Endothelial cell (in vitro differentiated cells): ENCODE results near the gene TMBIM4. TPM values are rescaled to one million over a fixed set of nuclear protein-coding genes. Genes with fewer than 3 reads are reported as not detected.

ENCODE experiments used
- DNase-seq: peaks from one replicate; pipeline ENCODE4 v3.0.0; 2021; ENCODE audit warnings: low spot score
- H3K27ac Mint-ChIP-seq: one replicate; pipeline ENCODE4 v1.8.0; 2021; ENCODE audit warnings: mixed read lengths, inconsistent platforms; ENCODE audit not compliant: unreplicated experiment
- H3K27me3 Mint-ChIP-seq: one replicate; pipeline ENCODE4 v1.8.0; 2021; ENCODE audit warnings: mild to moderate bottlenecking, moderate library complexity, mixed read lengths, inconsistent platforms; ENCODE audit not compliant: unreplicated experiment
- H3K36me3 Mint-ChIP-seq: one replicate; pipeline ENCODE4 v1.8.0; 2021; ENCODE audit warnings: mild to moderate bottlenecking, low read depth, mixed read lengths, inconsistent platforms; ENCODE audit not compliant: unreplicated experiment
- H3K4me1 Mint-ChIP-seq: one replicate; pipeline ENCODE4 v1.8.0; 2021; ENCODE audit warnings: mild to moderate bottlenecking, mixed read lengths, inconsistent platforms; ENCODE audit not compliant: unreplicated experiment
- H3K4me3 Mint-ChIP-seq: one replicate; pipeline ENCODE4 v1.8.0; 2021; ENCODE audit warnings: mild to moderate bottlenecking, mixed read lengths, inconsistent platforms; ENCODE audit not compliant: unreplicated experiment
- H3K9me3 Mint-ChIP-seq: one replicate; pipeline ENCODE4 v1.8.0; 2021; ENCODE audit warnings: mixed read lengths, inconsistent platforms; ENCODE audit not compliant: unreplicated experiment
- total RNA-seq: library from RNA; stranded (reverse); fragmentation: NEBNext Ultra II Directional; extraction: Animal tissue kit (Norgen Biotek cat#: 25700); gene quantifications from one replicate; pipeline ENCODE4 v1.2.1, GENCODE V29; 2021; ENCODE audit not compliant: unreplicated experiment
- TF ChIP-seq, protein P1 (sequence below): fragments of 200-600 bp; sonication (generic); IDR thresholded peaks from one replicate; pipeline ENCODE4 v1.5.0; 2021; ENCODE audit warnings: antibody characterized with exemption; ENCODE audit not compliant: unreplicated experiment

TMBIM4 gene
- total RNA-seq, 1 donor from 2014 or later: 52.5 TPM

- Mint-ChIP-seq H3K9me3 (peaks cover 6% of the 10 kb centered on the region), H3K4me1 (peaks cover 17% of the 10 kb centered on the region), H3K4me3 (no peak overlapping the region), H3K27me3 (no peaks in the 10 kb centered on the region), H3K27ac (no peak overlapping the region), H3K36me3 (peaks cover 3% of the 10 kb centered on the region)
- TF ChIP-seq, protein P1, sequence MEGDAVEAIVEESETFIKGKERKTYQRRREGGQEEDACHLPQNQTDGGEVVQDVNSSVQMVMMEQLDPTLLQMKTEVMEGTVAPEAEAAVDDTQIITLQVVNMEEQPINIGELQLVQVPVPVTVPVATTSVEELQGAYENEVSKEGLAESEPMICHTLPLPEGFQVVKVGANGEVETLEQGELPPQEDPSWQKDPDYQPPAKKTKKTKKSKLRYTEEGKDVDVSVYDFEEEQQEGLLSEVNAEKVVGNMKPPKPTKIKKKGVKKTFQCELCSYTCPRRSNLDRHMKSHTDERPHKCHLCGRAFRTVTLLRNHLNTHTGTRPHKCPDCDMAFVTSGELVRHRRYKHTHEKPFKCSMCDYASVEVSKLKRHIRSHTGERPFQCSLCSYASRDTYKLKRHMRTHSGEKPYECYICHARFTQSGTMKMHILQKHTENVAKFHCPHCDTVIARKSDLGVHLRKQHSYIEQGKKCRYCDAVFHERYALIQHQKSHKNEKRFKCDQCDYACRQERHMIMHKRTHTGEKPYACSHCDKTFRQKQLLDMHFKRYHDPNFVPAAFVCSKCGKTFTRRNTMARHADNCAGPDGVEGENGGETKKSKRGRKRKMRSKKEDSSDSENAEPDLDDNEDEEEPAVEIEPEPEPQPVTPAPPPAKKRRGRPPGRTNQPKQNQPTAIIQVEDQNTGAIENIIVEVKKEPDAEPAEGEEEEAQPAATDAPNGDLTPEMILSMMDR: no peak
- no peak for DNase-seq
These were observed 56.3 kb downstream of the TMBIM4 start for GRCh38 chr12:66113471-66113870.

GRCh38 chr12:66111605-66112004 is 58.2 kb downstream of the TMBIM4 start:
- Mint-ChIP-seq H3K9me3 (peaks cover 6% of the 10 kb centered on the region), H3K27me3 (peaks cover 5% of the 10 kb centered on the region), H3K36me3 (peaks cover 3% of the 10 kb centered on the region), H3K4me3 (no peak overlapping the region), H3K4me1 (peaks cover 29% of the 10 kb centered on the region), H3K27ac (no peak overlapping the region)
- TF ChIP-seq, protein P1: no peak
- no peak for DNase-seq

GRCh38 chr12:66109056-66109455 is 60.7 kb downstream of the TMBIM4 start:
- Mint-ChIP-seq H3K9me3 (no peaks in the 10 kb centered on the region), H3K27me3 (peaks cover 5% of the 10 kb centered on the region), H3K4me1 (peaks cover 18% of the 10 kb centered on the region), H3K36me3 (peaks cover under 1% of the 10 kb centered on the region), H3K27ac (no peak overlapping the region), H3K4me3 (no peak overlapping the region)
- TF ChIP-seq, protein P1: no peak
- DNase-seq: no peak

GRCh38 chr12:66108386-66108785 is 61.4 kb downstream of the TMBIM4 start:
- no peak overlapping the region for H3K4me3 Mint-ChIP-seq
- TF ChIP-seq, protein P1: no peak
- peaks cover 16% of the 10 kb centered on the region for H3K4me1 Mint-ChIP-seq
- H3K9me3 Mint-ChIP-seq: no peaks in the 10 kb centered on the region
- no peak for DNase-seq
- H3K27me3 Mint-ChIP-seq: peaks cover 5% of the 10 kb centered on the region
- H3K36me3 Mint-ChIP-seq: no peaks in the 10 kb centered on the region
- H3K27ac Mint-ChIP-seq: no peak overlapping the region

DNA sequence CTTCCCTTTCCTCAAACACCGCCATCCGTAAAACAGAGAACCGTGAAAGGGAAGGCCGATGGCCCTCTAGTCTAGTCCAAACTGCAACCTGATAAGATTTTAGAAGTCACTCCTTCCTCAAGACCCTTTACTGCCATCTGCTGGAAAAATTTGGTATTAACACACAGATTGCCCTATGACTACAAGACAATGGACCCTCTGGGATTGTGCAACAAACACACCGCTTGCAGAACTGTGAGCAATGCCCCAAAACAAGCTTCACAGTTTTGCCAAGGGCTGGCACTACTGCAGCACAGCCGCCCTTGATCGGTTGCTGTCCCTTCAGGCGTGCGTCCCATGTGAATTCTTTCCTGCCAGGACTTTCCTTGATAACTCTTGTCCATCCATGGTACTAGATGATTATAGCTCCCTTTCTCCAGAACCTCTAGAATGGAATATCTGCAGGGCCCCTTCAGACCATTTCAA is 62.3 kb downstream of the TMBIM4 start:
- Mint-ChIP-seq H3K36me3 (no peaks in the 10 kb centered on the region), H3K4me3 (no peak overlapping the region), H3K27ac (peak overlapping the region; percentile 70), H3K9me3 (no peaks in the 10 kb centered on the region), H3K27me3 (peaks cover 5% of the 10 kb centered on the region), H3K4me1 (peaks cover 16% of the 10 kb centered on the region)
- DNase-seq: peak; percentile 86
- TF ChIP-seq, protein P1: peak; percentile 98
